Natural killer cell treated with Interleukin-12 subunit alpha and Interleukin-12 subunit beta and Interleukin-15 and Interleukin-18, amount 100 ng/mL, for 72 hours (primary cell): ENCODE results near the gene OPTC. TPM values are rescaled to one million over a fixed set of nuclear protein-coding genes. Genes with fewer than 3 reads are reported as not detected.

Experiments used
- ATAC-seq, 2 donors: fragments of 150-1000 bp; cut with Tn5 transposase in 1 of 2; sonication (Bioruptor Pico), chemical (Tn5 transposase) in 1 of 2; 2 replicates each; pipeline ENCODE4 v1.10.0; 2021
- DNase-seq: peaks from one replicate; pipeline ENCODE4 v3.0.0; 2022; ENCODE audit warnings: low spot score
- H3K27ac Mint-ChIP-seq, 2 donors: 1 replicate in 1 of 2; 2 replicates in 1 of 2; pipeline ENCODE4 v1.8.0; 2022; ENCODE audit warnings: mixed read lengths in 2 of 2, mild to moderate bottlenecking in 1 of 2, moderate library complexity in 1 of 2
- H3K27me3 Mint-ChIP-seq, 2 donors: 1 replicate in 1 of 2; 2 replicates in 1 of 2; pipeline ENCODE4 v1.8.0; 2022; ENCODE audit warnings: mixed read lengths in 2 of 2
- H3K36me3 Mint-ChIP-seq: one replicate; pipeline ENCODE4 v1.8.0; 2022; ENCODE audit warnings: mixed read lengths
- H3K4me1 Mint-ChIP-seq, 2 donors: 1 replicate in 1 of 2; 2 replicates in 1 of 2; pipeline ENCODE4 v1.8.0; 2022; ENCODE audit warnings: low read depth in 2 of 2, mixed read lengths in 2 of 2, mild to moderate bottlenecking in 1 of 2
- H3K4me3 Mint-ChIP-seq: one replicate; pipeline ENCODE4 v1.8.0; 2022; ENCODE audit warnings: mixed read lengths
- H3K9me3 Mint-ChIP-seq: 2 replicates; pipeline ENCODE4 v1.8.0; 2022; ENCODE audit warnings: mixed read lengths
- total RNA-seq, 2 donors: library from RNA; stranded (reverse); gene quantifications; one replicate each; pipeline ENCODE4 v1.2.3, GENCODE V29; 2022

OPTC gene
- total RNA-seq, 2 donors from 2014 or later = not detected

DNA sequence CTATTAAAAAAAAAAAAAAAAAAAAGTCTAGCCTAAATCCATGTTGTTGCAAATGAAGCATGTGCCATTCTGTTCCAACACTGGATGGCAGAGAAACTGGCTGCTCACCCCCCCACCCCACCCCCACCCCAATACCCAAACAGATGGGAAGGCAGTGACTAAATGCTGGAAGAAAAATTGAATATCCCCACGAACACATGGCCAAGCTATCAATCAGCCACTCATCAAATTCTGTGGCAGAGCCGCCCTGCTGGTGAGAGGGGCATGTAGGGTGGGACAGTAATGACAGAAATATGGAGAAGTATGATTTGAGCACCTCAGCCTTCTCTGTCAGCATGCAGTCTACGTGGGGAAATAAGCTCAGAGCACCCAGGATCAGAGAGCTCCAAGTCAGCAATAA, 34.1 kb downstream of the OPTC start:
- H3K36me3 Mint-ChIP-seq = no peaks in the 10 kb centered on the region
- ATAC-seq (no peak), DNase-seq (no peak)
- no peaks in the 10 kb centered on the region for H3K9me3 Mint-ChIP-seq
- H3K27ac Mint-ChIP-seq = no peak overlapping the region
- H3K27me3 Mint-ChIP-seq = peaks cover 0 to 7% of the 10 kb centered on the region in 2 donors
- H3K4me1 Mint-ChIP-seq = peaks cover 0 to 6% of the 10 kb centered on the region in 2 donors
- H3K4me3 Mint-ChIP-seq = no peak overlapping the region

DNA sequence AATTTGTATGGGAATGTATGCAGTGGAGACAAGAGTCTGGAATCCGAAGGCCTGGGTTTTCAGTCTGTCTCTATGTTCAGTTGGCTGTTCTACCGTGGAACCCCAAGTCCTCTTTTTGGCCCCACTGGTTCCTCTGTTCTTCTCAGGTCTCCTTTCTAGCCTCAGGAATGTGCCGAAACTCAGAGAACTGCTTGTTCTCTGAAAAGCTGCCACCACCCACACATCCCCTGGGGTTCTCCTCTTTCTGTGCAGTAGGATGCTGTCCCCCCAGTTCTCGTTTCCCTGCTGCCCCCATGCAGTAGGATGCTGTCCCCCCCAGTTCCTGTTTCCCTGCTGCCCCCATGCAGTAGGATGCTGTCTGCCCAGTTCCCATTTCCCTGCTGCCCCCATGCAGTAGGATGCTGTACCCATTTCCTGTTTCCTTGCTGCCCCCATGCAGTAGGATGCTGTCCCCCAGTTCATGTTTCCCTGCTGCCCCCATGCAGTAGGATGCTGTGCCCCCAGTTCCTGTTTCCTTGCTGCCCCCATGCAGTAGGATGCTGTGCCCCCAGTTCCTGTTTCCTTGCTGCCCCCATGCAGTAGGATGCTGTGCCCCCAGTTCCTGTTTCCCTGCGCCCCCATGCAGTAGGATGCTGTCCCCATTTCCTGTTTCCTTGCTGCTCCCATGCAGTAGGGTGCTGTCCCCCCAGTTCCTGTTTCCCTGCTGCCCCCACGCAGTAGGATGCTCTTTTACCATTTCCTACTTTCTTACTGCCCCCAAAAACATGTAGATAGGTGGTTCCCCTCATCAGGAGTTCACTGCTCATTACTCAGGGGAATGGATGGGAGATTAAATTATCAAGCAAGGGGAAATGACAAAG, 35.3 kb downstream of the OPTC start:
- peaks cover 0 to 6% of the 10 kb centered on the region in 2 donors for H3K4me1 Mint-ChIP-seq
- no peak overlapping the region for H3K27ac Mint-ChIP-seq
- no peaks in the 10 kb centered on the region for H3K36me3 Mint-ChIP-seq
- no peaks in the 10 kb centered on the region for H3K9me3 Mint-ChIP-seq
- no peak overlapping the region for H3K4me3 Mint-ChIP-seq
- ATAC-seq (no peak), DNase-seq (no peak)
- peaks cover 0 to 7% of the 10 kb centered on the region in 2 donors for H3K27me3 Mint-ChIP-seq

DNA sequence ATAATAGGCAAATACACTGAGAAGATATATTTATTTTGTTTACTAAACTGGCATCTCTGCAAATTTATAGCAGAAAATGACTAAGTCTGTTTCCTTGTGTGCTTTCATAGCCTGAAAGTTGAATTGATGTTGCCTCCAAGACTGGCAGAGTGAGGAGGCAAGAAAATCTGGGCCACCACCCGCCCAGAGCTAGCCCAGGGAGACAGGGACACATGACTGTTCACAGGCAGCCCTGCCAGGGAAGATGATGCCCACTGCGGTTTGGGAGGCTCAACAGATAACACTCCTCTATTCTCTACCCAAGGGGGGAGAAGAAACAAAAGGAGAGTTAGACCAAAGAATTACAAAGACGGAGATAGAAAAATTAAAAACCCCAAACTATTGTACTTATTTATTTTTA, 37.1 kb downstream of the OPTC start:
- H3K9me3 Mint-ChIP-seq = no peaks in the 10 kb centered on the region
- ATAC-seq = no peak
- peak overlapping the region in 1 of 2 donors; percentile 35 for H3K27ac Mint-ChIP-seq
- DNase-seq = no peak
- no peaks in the 10 kb centered on the region for H3K36me3 Mint-ChIP-seq
- H3K4me3 Mint-ChIP-seq = no peak overlapping the region
- peaks cover 3 to 7% of the 10 kb centered on the region in 2 donors for H3K27me3 Mint-ChIP-seq
- H3K4me1 Mint-ChIP-seq = peaks cover 0 to 6% of the 10 kb centered on the region in 2 donors

DNA sequence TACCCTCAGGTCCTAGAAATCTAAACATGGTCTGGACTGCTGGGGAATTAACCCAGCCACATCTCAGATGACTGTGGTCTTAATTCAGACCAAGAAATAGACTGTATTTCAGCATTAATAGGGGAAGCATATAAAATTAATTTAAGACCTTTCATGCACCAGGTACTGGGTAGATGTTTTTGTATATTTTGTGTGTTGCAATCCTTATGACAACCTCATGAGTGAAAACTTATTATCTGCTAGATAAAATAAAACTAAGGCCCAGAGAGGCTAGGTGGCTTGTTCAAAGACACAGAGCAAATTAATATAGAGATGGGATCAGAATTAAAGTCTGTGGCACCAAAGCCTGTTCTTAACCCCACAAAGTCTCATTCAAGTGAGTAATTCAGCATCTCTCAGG, 40.1 kb downstream of the OPTC start:
- ATAC-seq = no peak
- no peak for DNase-seq
- H3K27ac Mint-ChIP-seq = peak overlapping the region in 1 of 2 donors; percentile 67
- peaks cover 0 to 2% of the 10 kb centered on the region in 2 donors for H3K4me1 Mint-ChIP-seq
- H3K4me3 Mint-ChIP-seq = no peak overlapping the region
- H3K9me3 Mint-ChIP-seq = no peaks in the 10 kb centered on the region
- no peaks in the 10 kb centered on the region for H3K36me3 Mint-ChIP-seq
- H3K27me3 Mint-ChIP-seq = peaks cover 0 to 3% of the 10 kb centered on the region in 2 donors

DNA sequence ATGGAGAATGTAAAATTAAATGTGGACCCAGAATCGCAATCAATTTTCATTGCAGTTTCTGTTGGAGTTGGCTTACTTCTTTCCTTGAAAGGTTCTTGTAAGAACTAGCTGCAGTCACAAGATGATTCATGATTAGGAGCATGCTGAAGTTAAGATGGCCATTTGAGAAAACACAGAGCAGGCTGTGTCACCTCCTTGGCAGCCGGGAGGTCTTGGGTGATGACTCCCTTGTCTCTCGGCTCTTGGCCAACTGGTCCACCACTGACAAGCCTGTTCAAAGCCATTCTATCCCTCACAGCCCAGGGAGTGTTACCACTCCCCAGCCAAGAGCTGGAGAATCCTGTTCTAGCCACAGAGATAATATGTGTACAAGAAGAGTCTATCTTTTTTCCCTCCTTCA, 40.6 kb downstream of the OPTC start:
- Mint-ChIP-seq H3K27me3 (peaks cover 0 to 3% of the 10 kb centered on the region in 2 donors), H3K4me1 (peaks cover 0 to 2% of the 10 kb centered on the region in 2 donors), H3K9me3 (no peaks in the 10 kb centered on the region), H3K4me3 (no peak overlapping the region), H3K36me3 (no peaks in the 10 kb centered on the region), H3K27ac (peak overlapping the region in 1 of 2 donors; percentile 67)
- no peak for ATAC-seq
- no peak for DNase-seq

DNA sequence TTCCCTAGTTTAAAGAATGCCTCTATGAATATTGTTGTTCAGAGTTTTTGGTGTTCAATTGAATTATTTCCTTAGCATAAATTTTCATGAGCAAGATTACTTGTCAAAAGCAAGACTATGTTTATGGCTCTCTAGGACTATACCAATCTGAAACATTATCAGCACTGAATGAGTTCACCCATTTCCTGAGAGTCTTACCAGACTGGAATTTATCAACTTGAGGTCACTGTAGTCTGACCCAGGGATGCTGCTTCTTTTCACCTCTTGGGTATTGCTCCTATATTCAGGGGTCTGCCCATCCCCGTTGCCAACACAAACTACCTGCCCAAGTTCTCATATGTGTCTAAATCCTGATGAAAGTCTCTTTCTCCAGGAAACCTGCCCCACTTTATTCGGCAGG, 42.6 kb downstream of the OPTC start:
- no peak overlapping the region for H3K4me3 Mint-ChIP-seq
- DNase-seq = no peak
- H3K4me1 Mint-ChIP-seq = peaks cover 0 to 2% of the 10 kb centered on the region in 2 donors
- H3K9me3 Mint-ChIP-seq = no peaks in the 10 kb centered on the region
- no peaks in the 10 kb centered on the region for H3K36me3 Mint-ChIP-seq
- H3K27ac Mint-ChIP-seq = no peak overlapping the region
- H3K27me3 Mint-ChIP-seq = peaks cover 0 to 3% of the 10 kb centered on the region in 2 donors
- ATAC-seq = no peak

DNA sequence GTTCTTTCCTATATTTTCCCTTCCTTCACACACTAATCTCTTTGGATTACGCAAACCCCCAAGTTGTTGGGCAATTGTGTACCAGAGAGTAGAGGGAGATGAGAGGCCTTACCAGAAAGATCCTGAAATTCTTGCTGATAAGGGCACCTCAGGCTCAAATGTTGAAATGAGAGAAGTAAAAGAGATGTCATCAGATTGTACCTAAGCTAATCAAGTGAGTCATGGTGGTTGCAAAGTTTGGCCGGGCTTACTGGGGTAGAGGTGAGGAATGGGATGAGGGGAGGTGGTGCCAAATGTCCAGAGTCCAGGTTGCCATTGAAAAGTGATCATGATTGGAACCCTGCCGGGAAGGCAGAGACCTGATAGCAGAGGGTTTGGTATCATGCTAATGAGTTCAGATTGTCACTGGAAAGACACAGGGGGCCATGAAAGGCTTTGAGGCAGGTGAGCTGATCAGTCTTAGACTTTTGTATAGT, 43.1 kb downstream of the OPTC start:
- Mint-ChIP-seq H3K4me1 (peaks cover 0 to 2% of the 10 kb centered on the region in 2 donors), H3K9me3 (no peaks in the 10 kb centered on the region), H3K27ac (no peak overlapping the region), H3K4me3 (no peak overlapping the region), H3K27me3 (peaks cover 0 to 3% of the 10 kb centered on the region in 2 donors), H3K36me3 (no peaks in the 10 kb centered on the region)
- DNase-seq (no peak), ATAC-seq (no peak)

DNA sequence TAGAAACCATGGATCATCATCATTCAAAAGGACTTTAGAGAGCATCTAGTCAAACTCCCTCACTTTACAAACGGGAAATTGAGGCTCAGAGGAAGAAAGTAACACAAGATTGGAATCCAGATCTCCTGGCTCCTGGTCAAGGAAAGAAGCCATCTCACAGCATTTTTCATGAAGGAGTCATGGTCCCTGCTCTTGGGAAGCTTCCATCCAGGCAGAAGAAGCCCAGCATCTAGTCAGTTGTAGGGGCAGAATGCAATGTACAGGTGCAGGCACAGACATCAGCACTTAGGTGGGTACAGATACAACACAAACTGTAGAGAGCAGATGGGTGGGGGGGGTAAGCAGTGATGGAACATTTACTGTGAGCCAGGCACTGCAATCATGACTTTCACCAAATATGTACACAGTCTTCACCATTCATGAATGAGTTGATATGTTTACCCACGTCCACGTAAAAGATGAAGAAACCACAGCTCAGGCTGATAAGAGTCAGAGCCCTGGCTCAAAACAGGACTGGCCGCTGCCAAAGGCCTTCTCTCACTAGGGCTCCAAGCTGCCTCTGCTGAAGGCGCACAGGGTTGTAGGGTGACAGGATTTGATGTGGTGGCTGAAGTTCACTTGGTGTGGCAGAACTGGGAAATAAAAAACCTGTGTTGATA, 44.0 kb downstream of the OPTC start:
- no peak overlapping the region for H3K27ac Mint-ChIP-seq
- no peak overlapping the region for H3K4me3 Mint-ChIP-seq
- DNase-seq (no peak), ATAC-seq (peak; percentile 31 to 43)
- H3K27me3 Mint-ChIP-seq = peaks cover 0 to 3% of the 10 kb centered on the region in 2 donors
- no peaks in the 10 kb centered on the region for H3K9me3 Mint-ChIP-seq
- H3K36me3 Mint-ChIP-seq = no peaks in the 10 kb centered on the region
- H3K4me1 Mint-ChIP-seq = peaks cover 0 to 2% of the 10 kb centered on the region in 2 donors

DNA sequence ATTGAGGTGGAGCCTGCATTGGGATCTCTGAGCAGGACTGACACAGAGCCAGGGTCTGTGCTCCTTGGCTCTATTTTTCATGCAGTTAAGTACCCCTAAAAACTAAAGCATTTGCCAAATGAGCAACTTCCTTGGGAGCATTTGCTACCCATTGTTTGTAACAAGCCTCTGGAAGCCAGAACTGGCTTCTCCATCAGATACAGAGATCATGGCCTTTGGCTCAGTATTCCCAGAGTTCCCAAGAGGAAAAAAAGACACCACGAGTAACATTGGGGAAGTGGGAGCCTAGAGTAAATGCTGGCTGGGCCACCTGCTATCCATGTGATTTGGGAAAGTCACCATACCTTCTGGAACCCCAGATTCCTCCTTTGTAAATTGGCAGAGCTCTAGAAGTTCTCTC, 44.8 kb downstream of the OPTC start:
- H3K27ac Mint-ChIP-seq = no peak overlapping the region
- H3K4me3 Mint-ChIP-seq = no peak overlapping the region
- H3K27me3 Mint-ChIP-seq = peaks cover 0 to 3% of the 10 kb centered on the region in 2 donors
- no peak for DNase-seq
- no peaks in the 10 kb centered on the region for H3K9me3 Mint-ChIP-seq
- H3K36me3 Mint-ChIP-seq = no peaks in the 10 kb centered on the region
- H3K4me1 Mint-ChIP-seq = peaks cover 0 to 2% of the 10 kb centered on the region in 2 donors
- ATAC-seq = no peak

DNA sequence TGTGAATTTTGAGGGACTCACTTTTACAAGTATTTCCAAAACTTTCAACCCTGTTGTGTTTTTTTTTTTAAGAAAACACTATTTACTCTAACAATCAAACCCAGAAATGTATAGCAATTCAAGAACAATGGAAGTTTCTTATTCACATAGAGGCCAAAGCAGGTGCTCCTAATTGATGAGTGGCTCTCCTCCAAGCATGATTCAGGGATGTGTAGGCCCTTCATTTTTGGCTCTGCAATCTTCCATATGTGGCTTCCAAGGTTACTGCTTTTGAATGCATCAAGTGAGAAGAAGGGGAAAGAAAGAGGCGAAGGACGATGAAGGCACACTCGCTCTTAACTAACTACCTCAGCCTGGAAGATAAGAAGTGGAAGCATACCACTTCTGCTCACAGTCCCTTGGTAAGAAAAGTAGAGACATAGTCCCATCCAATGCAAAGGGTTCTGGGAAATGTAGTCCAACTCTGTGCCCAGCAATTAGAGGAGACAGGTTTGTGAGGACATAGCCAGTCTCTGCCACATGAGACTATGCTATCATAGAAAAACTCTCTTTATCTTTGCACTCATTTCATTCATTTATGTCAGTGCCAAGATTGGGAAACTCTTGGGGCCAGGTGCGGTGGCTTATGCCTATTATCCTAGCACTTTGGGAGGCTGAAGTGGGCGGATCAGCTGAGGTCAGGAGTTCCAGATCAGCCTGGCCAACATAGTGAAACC, 46.0 kb downstream of the OPTC start:
- DNase-seq = no peak
- Mint-ChIP-seq H3K36me3 (no peaks in the 10 kb centered on the region), H3K4me1 (peaks cover 0 to 2% of the 10 kb centered on the region in 2 donors), H3K27me3 (no peaks in the 10 kb centered on the region), H3K27ac (no peak overlapping the region), H3K4me3 (no peak overlapping the region), H3K9me3 (no peaks in the 10 kb centered on the region)
- ATAC-seq = no peak

DNA sequence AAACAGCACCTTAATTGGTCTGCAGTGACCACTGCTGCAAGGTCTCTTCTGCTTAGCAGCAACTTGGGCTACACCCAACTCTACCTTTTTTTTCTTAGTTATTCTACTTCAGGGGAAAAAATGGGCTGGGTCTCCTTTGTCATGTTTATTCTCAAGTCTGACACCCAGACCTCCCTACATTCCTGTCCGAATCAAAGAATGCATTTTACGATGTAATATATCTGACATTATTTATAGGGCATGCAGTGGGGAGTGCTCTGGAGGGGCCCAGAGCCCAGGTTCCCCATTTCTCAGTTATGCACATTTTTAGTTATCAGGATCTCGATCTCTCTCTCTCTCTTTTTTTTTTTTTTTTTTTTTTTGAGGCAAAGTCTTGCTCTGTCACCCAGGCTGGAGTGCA, 50.5 kb downstream of the OPTC start:
- no peak overlapping the region for H3K27ac Mint-ChIP-seq
- peaks cover 0 to 6% of the 10 kb centered on the region in 2 donors for H3K4me1 Mint-ChIP-seq
- H3K4me3 Mint-ChIP-seq = no peak overlapping the region
- ATAC-seq (no peak), DNase-seq (no peak)
- no peaks in the 10 kb centered on the region for H3K36me3 Mint-ChIP-seq
- no peaks in the 10 kb centered on the region for H3K27me3 Mint-ChIP-seq
- H3K9me3 Mint-ChIP-seq = no peaks in the 10 kb centered on the region

DNA sequence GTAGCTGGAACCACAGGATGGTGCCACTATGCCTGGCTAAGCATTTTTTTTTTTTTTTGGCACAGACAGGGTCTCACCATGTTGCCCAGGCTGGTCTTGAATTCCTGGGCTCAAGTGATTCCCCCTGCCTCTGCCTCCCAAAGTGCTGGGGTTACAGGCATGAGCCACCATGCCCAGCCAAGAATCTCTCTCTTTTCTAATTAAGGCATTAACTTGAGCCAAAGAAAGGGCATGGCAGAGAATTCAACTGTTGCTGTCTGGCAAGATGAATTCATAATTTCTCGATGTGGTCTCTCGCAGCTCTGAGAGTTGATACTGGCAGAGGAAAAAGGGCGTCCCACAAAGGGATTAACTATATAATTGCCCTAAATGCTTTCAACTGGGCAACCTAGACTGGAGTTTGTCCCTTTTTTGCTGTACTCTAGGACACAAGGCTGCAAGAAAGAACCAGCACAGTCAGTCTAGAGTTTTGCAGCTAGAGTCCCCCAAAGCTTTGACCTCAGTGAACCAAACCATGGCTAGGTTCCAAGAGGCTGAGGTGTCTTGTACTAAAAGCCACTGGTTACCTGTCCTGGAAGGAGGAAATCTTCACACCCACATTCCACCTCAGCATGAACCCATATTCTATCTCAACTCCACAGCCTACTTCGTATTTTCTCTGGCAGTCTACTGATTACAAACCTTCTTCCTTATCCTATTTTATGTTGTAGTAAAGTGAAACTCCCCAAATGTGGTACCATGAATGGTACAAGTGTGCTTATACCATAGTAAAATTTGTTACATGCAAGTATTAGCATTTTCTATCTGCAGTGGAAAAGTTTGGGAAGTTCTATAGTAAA, 51.2 kb downstream of the OPTC start:
- no peaks in the 10 kb centered on the region for H3K27me3 Mint-ChIP-seq

DNA sequence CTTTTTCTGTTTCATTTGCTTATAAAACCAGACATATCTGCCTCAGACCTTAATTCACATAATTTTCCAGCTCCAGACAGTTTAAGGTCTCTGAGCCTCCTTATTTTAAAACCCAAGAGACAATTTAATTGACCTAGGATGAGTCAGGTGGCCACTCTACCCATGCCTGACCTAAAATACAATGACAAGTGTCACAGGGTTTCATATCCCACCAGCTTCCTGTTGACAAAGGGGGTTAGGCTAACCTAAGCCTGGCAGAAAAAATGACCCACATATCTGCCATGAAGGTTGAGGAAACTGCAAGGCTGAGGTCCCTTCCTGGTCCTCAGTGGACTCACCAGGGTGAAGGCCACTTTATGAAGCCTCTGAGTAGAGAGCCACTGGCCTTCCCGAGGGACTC, 52.3 kb downstream of the OPTC start:
- no peaks in the 10 kb centered on the region for H3K9me3 Mint-ChIP-seq
- peaks cover 0 to 6% of the 10 kb centered on the region in 2 donors for H3K4me1 Mint-ChIP-seq
- H3K27me3 Mint-ChIP-seq = no peaks in the 10 kb centered on the region
- no peak overlapping the region for H3K4me3 Mint-ChIP-seq
- no peak overlapping the region for H3K27ac Mint-ChIP-seq
- DNase-seq (no peak), ATAC-seq (peak in 1 of 2 donors; percentile 67)
- H3K36me3 Mint-ChIP-seq = no peaks in the 10 kb centered on the region

More for the DNA sequence above, 51.2 kb downstream of the OPTC start:
- ATAC-seq = no peak
- Mint-ChIP-seq H3K9me3 (no peaks in the 10 kb centered on the region), H3K4me3 (no peak overlapping the region), H3K27ac (no peak overlapping the region), H3K4me1 (peaks cover 0 to 6% of the 10 kb centered on the region in 2 donors), H3K36me3 (no peaks in the 10 kb centered on the region)
- DNase-seq = no peak
